Left ventricle myocardium inferior (tissue), 1 donor: ENCODE data around the gene GMPPB. TPM values are rescaled to one million over a fixed set of nuclear protein-coding genes. Genes with fewer than 3 reads are reported as not detected.

Experiments
- DNase-seq: peaks from one replicate; pipeline ENCODE4 v3.0.0-alpha.2; 2020
- H3K27ac ChIP-seq: fragments of 200-600 bp; replicated peaks from 2 replicates; pipeline ENCODE4 v1.8.0; 2021
- H3K27me3 ChIP-seq: fragments of 200-600 bp; 2 replicates; pipeline ENCODE4 v1.8.0; 2021; ENCODE audit warnings: low read depth
- H3K36me3 ChIP-seq: fragments of 200-600 bp; 2 replicates; pipeline ENCODE4 v1.8.0; 2021
- H3K4me1 ChIP-seq: fragments of 200-600 bp; 2 replicates; pipeline ENCODE4 v1.8.0; 2021
- H3K4me3 ChIP-seq: fragments of 200-600 bp; 2 replicates; pipeline ENCODE4 v1.8.0; 2021; ENCODE audit warnings: mild to moderate bottlenecking, moderate library complexity
- H3K9me3 ChIP-seq: fragments of 200-600 bp; replicated peaks from 2 replicates; pipeline ENCODE4 v1.8.0; 2021
- CTCF ChIP-seq: fragments of 200-600 bp; IDR thresholded peaks from 2 replicates; pipeline ENCODE4 v1.8.0; 2021; ENCODE audit warnings: antibody characterized with exemption, mild to moderate bottlenecking, borderline replicate concordance
- intact Hi-C: fragments of 100-400 bp; cut with micrococcal nuclease; formaldehyde crosslinking; loops from one replicate; pipeline ENCODE4 v1.11.0; 2022
- total RNA-seq: library from RNA; stranded (reverse); fragmentation: NEBNext Ultra II Directional; extraction: Animal tissue kit (Norgen Biotek cat#: 25700); gene quantifications from one replicate; pipeline ENCODE4 v1.2.1, GENCODE V29; 2021
- donor health status: DM: no; HTN: yes; CAD: no; lungs with severe emphysema.

The GMPPB gene
- total RNA-seq, 1 donor from 2014 or later, result 15.1 TPM

DNA sequence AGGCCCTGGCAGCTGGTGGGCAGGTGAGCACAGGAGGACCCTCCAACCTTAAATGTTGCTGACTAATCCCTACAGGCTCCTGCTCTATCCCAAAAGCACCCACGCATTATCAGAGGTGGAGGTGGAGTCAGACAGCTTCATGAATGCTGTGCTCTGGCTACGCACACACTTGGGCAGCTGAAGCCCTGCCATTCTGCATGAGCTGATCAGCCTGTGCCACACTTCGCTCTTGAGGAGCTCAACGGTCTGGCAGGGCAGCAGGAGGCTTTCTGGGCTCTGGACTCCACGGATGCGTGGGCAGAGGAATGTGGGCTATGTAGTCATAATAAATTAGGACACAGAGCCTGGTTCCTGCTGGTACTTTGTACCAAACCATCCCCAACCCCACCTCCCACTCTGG, 40.6 kb downstream of the GMPPB start:
- Histone ChIP-seq H3K9me3 (no peaks in the 10 kb centered on the region), H3K27me3 (peaks cover 14% of the 10 kb centered on the region), H3K36me3 (peaks cover 58% of the 10 kb centered on the region), H3K27ac (no peak overlapping the region), H3K4me1 (peaks cover 9% of the 10 kb centered on the region), H3K4me3 (no peak overlapping the region)
- TF ChIP-seq CTCF, result no peak
- DNase-seq, result no peak
- intact Hi-C loops, result no loop called here

- H3K9me3 ChIP-seq, result no peaks in the 10 kb centered on the region
- H3K36me3 ChIP-seq, result peaks cover 74% of the 10 kb centered on the region
- peaks cover 4% of the 10 kb centered on the region for H3K4me1 ChIP-seq
- intact Hi-C loops, result no loop called here
- H3K4me3 ChIP-seq, result no peak overlapping the region
- no peak overlapping the region for H3K27ac ChIP-seq
- no peak for DNase-seq
- TF ChIP-seq CTCF, result no peak
- H3K27me3 ChIP-seq, result peaks cover 4% of the 10 kb centered on the region
These were observed 42.2 kb downstream of the GMPPB start for GRCh38 chr3:49681543-49681942.

DNA sequence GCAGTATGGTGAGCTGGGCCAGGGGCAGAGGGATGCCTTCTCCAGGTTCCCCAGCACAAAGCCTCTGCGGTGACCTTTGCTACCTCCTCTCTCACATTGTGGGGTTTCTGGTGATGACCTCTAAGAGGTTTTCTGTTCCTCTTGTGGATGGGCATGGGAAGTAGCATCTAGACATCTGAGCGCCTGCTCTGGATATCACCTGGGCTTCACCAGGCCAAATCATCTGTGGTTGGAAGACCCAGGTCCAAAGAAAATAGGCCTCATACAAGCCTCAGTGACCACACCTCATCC, 42.6 kb downstream of the GMPPB start:
- peaks cover 78% of the 10 kb centered on the region for H3K36me3 ChIP-seq
- no peak for DNase-seq
- intact Hi-C loops, result no loop called here

GRCh38 chr3:49680493-49681231, 43.1 kb downstream of the GMPPB start:
- Histone ChIP-seq H3K9me3 (no peaks in the 10 kb centered on the region), H3K4me3 (no peak overlapping the region), H3K4me1 (peaks cover 2% of the 10 kb centered on the region), H3K36me3 (peaks cover 83% of the 10 kb centered on the region), H3K27ac (no peak overlapping the region), H3K27me3 (no peaks in the 10 kb centered on the region)
- intact Hi-C loops, result no loop called here
- TF ChIP-seq CTCF, result no peak
- no peak for DNase-seq

More for the DNA sequence above, 42.6 kb downstream of the GMPPB start:
- no peak for TF ChIP-seq CTCF
- Histone ChIP-seq H3K27ac (no peak overlapping the region), H3K4me3 (no peak overlapping the region), H3K9me3 (no peaks in the 10 kb centered on the region), H3K4me1 (peaks cover under 1% of the 10 kb centered on the region), H3K27me3 (peaks cover under 1% of the 10 kb centered on the region)

DNA sequence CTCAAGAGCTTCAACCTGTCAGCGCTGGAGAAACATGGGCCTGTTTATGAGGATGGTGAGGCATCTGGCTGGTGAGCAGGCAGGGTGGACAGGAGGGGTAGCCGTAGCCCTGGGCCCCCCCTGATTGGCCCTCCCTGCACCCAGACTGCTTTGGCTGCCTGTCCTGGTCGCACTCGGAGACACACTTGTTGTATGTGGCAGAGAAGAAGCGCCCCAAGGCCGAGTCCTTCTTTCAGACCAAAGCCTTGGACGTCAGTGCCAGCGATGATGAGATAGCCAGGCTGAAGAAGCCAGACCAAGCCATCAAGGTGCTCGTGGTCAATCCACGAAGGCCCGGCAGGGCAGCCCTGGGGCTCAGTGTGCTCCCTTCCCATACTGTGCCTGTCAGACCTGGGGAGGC, 47.8 kb downstream of the GMPPB start:
- intact Hi-C loops, result no loop called here
- Histone ChIP-seq H3K9me3 (no peaks in the 10 kb centered on the region), H3K27ac (no peak overlapping the region), H3K4me3 (no peak overlapping the region), H3K4me1 (peaks cover 33% of the 10 kb centered on the region), H3K27me3 (no peaks in the 10 kb centered on the region), H3K36me3 (peaks cover 54% of the 10 kb centered on the region)
- DNase-seq, result no peak
- TF ChIP-seq CTCF, result no peak
